Activated naive CD8-positive, alpha-beta T cell treated with anti-CD3 and anti-CD28 coated beads, Interleukin-2, amount 50 U/mL, for 24 hours (primary cell): ENCODE measurements around the gene PLCG1.

Source experiments
- ATAC-seq: fragments of 150-1000 bp; cut with Tn5 transposase; one replicate; pipeline ENCODE4 v1.10.0; 2021
- DNase-seq: peaks from one replicate; pipeline ENCODE4 v3.0.0; 2021
- H3K27ac Mint-ChIP-seq: one replicate; pipeline ENCODE4 v1.8.0; 2021; ENCODE audit warnings: mild to moderate bottlenecking, mixed read lengths
- H3K27me3 Mint-ChIP-seq: one replicate; pipeline ENCODE4 v1.8.0; 2021; ENCODE audit warnings: mixed read lengths
- H3K36me3 Mint-ChIP-seq: one replicate; pipeline ENCODE4 v1.8.0; 2021; ENCODE audit warnings: low read depth, mixed read lengths
- H3K4me1 Mint-ChIP-seq: one replicate; pipeline ENCODE4 v1.8.0; 2021; ENCODE audit warnings: mixed read lengths
- H3K4me3 Mint-ChIP-seq: one replicate; pipeline ENCODE4 v1.8.0; 2021; ENCODE audit warnings: mild to moderate bottlenecking, moderate library complexity, mixed read lengths
- H3K9me3 Mint-ChIP-seq: one replicate; pipeline ENCODE4 v1.8.0; 2021; ENCODE audit warnings: mixed read lengths

Gene PLCG1

DNA sequence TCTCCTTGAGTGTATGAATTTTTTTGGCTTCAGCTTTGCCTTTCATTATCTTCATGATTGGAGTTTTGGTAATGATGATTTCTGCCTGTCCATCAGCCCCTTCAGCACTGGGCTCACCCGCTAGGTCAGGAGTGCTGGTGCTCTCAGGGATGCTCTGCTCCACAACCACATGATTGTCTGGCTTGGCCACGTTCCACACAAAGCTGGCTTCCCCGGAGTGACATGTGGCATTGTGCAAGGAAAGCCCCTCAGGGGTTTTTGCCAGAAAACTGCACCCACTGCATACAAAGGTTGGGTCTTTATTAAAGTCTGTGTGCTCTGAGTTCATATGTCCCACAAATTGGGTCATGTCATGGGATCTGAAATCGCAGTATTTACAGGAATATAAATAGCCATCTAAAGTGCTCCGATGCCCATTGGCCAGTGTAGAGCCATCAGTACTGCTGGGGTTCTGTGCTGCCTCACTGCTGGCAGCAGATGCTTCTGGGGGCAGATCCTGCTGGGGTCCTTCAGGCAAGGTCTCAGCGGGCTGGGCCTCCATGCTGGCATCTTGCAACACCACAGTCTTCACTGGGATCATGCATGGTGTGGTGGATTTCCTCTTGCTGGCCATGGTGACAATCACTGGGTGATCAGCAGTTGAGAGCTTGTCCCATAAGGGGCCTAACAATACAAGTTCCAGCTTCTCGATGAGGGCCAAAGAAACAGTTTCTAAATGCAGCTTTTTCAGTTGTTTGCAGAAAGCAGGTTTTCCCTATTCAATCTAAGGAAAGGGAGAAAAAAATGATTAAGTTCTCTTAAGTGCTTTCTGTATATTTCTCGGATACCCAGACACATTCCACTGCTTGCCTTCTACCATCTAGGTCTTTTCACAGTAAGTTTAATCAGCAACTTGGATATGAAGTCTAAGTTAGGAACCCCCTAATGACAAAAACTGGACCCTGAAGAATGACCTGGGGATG is 67.2 kb downstream of the PLCG1 start:
- H3K27ac Mint-ChIP-seq, result no peak overlapping the region
- no peaks in the 10 kb centered on the region for H3K27me3 Mint-ChIP-seq
- H3K4me1 Mint-ChIP-seq, result no peaks in the 10 kb centered on the region
- no peaks in the 10 kb centered on the region for H3K9me3 Mint-ChIP-seq
- ATAC-seq (no peak), DNase-seq (no peak)
- peaks cover 20% of the 10 kb centered on the region for H3K36me3 Mint-ChIP-seq
- H3K4me3 Mint-ChIP-seq, result no peak overlapping the region

- no peaks in the 10 kb centered on the region for H3K27me3 Mint-ChIP-seq
- no peaks in the 10 kb centered on the region for H3K4me1 Mint-ChIP-seq
- no peak overlapping the region for H3K27ac Mint-ChIP-seq
- DNase-seq (no peak), ATAC-seq (no peak)
- H3K36me3 Mint-ChIP-seq, result peaks cover 16% of the 10 kb centered on the region
- H3K9me3 Mint-ChIP-seq, result no peaks in the 10 kb centered on the region
- no peak overlapping the region for H3K4me3 Mint-ChIP-seq
Observed at GRCh38 chr20:41205313-41205712, 68.0 kb downstream of the PLCG1 start.

GRCh38 chr20:41213150-41213820 is 75.9 kb downstream of the PLCG1 start:
- H3K27ac Mint-ChIP-seq, result no peak overlapping the region
- no peaks in the 10 kb centered on the region for H3K36me3 Mint-ChIP-seq

DNA sequence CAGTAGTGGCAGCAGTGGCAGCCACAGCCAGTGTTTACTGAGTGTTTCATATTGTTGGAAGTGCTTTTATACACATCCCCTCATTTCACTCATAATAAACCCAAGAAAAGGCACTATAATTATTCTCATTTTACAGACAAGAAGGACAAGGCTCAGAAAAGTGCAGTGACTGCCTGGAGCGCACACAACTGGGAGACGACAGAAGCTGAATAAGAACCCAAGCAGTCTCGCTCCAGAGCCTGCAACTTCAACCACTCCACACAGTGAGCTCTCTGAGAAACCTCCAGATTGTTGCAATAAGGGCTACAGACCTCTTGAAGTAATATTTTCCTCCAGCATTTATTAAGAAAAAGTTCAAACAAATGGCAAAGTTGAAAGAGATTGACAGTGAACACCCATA is 76.9 kb downstream of the PLCG1 start:
- no peak overlapping the region for H3K27ac Mint-ChIP-seq
- H3K9me3 Mint-ChIP-seq, result no peaks in the 10 kb centered on the region
- H3K4me1 Mint-ChIP-seq, result peaks cover 8% of the 10 kb centered on the region
- H3K27me3 Mint-ChIP-seq, result no peaks in the 10 kb centered on the region
- no peaks in the 10 kb centered on the region for H3K36me3 Mint-ChIP-seq
- DNase-seq (no peak), ATAC-seq (no peak)
- H3K4me3 Mint-ChIP-seq, result no peak overlapping the region

More at GRCh38 chr20:41213150-41213820, 75.9 kb downstream of the PLCG1 start:
- no peak for ATAC-seq
- Mint-ChIP-seq H3K27me3 (no peaks in the 10 kb centered on the region), H3K4me1 (peaks cover 8% of the 10 kb centered on the region), H3K4me3 (no peak overlapping the region), H3K9me3 (no peaks in the 10 kb centered on the region)
- no peak for DNase-seq

GRCh38 chr20:41214666-41215065 is 77.3 kb downstream of the PLCG1 start:
- Mint-ChIP-seq H3K36me3 (no peaks in the 10 kb centered on the region), H3K4me3 (no peak overlapping the region), H3K9me3 (no peaks in the 10 kb centered on the region), H3K27me3 (no peaks in the 10 kb centered on the region), H3K27ac (no peak overlapping the region), H3K4me1 (peaks cover 8% of the 10 kb centered on the region)
- ATAC-seq, result no peak
- DNase-seq, result no peak

DNA sequence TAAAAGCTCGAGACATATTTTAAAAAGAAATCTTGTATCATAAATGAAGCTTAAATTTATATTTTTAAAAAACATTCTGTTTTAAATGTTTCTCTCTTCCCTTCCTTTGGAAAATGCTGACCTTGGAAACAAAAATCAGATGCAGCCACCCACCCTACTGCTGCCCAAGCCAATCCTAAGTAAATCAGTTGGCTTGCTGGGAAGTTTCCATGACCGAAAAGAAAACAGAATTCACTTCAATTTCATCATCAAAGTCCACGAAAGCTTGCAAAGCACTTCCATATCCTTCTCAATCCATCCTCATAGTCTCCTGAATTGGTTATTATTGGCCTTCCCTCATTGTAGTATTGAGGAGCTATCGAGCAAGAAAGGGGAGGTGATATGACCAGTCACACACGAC is 80.1 kb downstream of the PLCG1 start:
- Mint-ChIP-seq H3K9me3 (no peaks in the 10 kb centered on the region), H3K36me3 (no peaks in the 10 kb centered on the region)

DNA sequence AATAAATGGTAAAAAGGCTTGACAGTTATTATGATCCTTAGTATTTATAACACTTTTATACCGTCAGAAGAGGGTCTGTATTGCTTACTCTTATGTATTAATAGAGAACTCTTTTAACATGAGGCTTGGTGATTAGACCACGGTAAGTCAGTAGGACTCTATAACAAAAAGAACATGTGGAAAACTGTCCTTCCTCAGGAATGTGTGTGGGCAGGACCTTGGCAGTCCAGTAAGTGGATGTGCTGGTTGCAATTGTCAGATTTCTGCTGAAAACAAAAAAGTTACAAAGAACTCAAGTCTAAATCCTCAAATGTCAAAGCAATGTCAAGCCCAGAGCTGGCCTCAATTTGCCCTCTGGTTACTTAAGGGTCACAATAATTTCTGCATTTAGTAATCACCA is 81.1 kb downstream of the PLCG1 start:
- no peak for ATAC-seq
- H3K36me3 Mint-ChIP-seq, result no peaks in the 10 kb centered on the region
- DNase-seq, result no peak

More for the DNA sequence above, 80.1 kb downstream of the PLCG1 start:
- ATAC-seq (no peak), DNase-seq (no peak)
- peaks cover 8% of the 10 kb centered on the region for H3K4me1 Mint-ChIP-seq
- no peak overlapping the region for H3K27ac Mint-ChIP-seq
- H3K27me3 Mint-ChIP-seq, result no peaks in the 10 kb centered on the region
- H3K4me3 Mint-ChIP-seq, result no peak overlapping the region

GRCh38 chr20:41219824-41220223 is 82.5 kb downstream of the PLCG1 start:
- Mint-ChIP-seq H3K36me3 (no peaks in the 10 kb centered on the region), H3K4me3 (no peak overlapping the region), H3K4me1 (no peaks in the 10 kb centered on the region), H3K27ac (no peak overlapping the region), H3K27me3 (no peaks in the 10 kb centered on the region), H3K9me3 (no peaks in the 10 kb centered on the region)
- no peak for DNase-seq
- ATAC-seq, result no peak

More for the DNA sequence above, 81.1 kb downstream of the PLCG1 start:
- no peak overlapping the region for H3K4me3 Mint-ChIP-seq
- no peaks in the 10 kb centered on the region for H3K9me3 Mint-ChIP-seq
- no peak overlapping the region for H3K27ac Mint-ChIP-seq
- no peaks in the 10 kb centered on the region for H3K27me3 Mint-ChIP-seq
- peaks cover under 1% of the 10 kb centered on the region for H3K4me1 Mint-ChIP-seq

- ATAC-seq (no peak), DNase-seq (no peak)
- Mint-ChIP-seq H3K4me3 (no peak overlapping the region), H3K4me1 (no peaks in the 10 kb centered on the region), H3K36me3 (no peaks in the 10 kb centered on the region), H3K9me3 (no peaks in the 10 kb centered on the region), H3K27ac (no peak overlapping the region), H3K27me3 (no peaks in the 10 kb centered on the region)
Observed at GRCh38 chr20:41221614-41222218, 84.4 kb downstream of the PLCG1 start.

DNA sequence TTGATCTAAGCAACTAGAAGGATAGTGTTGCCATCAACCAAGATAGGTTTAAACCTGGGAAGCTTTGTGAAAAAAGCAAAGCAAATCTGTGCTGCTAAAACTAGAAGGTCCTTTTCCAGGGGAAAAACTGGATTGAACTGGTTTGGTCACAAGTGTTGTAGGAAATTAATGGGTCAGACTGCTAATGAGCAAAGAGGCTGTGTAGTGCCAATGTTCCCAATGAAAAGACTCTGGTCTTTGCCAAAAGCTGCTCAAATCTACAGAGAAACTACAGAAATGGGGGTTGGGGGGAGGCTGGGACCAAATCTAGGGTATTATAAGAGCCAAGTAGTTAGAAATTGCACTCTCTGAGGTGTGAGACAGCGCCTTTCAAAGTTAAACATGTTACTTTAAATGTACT is 85.0 kb downstream of the PLCG1 start:
- no peaks in the 10 kb centered on the region for H3K36me3 Mint-ChIP-seq
- no peaks in the 10 kb centered on the region for H3K9me3 Mint-ChIP-seq
- no peak for ATAC-seq
- H3K4me3 Mint-ChIP-seq, result no peak overlapping the region
- H3K27ac Mint-ChIP-seq, result no peak overlapping the region
- DNase-seq, result no peak
- H3K4me1 Mint-ChIP-seq, result no peaks in the 10 kb centered on the region
- H3K27me3 Mint-ChIP-seq, result no peaks in the 10 kb centered on the region

- no peaks in the 10 kb centered on the region for H3K27me3 Mint-ChIP-seq
- H3K9me3 Mint-ChIP-seq, result no peaks in the 10 kb centered on the region
- H3K4me3 Mint-ChIP-seq, result no peak overlapping the region
- no peak for DNase-seq
- H3K4me1 Mint-ChIP-seq, result no peaks in the 10 kb centered on the region
- no peak for ATAC-seq
- H3K27ac Mint-ChIP-seq, result no peak overlapping the region
- H3K36me3 Mint-ChIP-seq, result no peaks in the 10 kb centered on the region
Observed at GRCh38 chr20:41222703-41223102, 85.4 kb downstream of the PLCG1 start.

DNA sequence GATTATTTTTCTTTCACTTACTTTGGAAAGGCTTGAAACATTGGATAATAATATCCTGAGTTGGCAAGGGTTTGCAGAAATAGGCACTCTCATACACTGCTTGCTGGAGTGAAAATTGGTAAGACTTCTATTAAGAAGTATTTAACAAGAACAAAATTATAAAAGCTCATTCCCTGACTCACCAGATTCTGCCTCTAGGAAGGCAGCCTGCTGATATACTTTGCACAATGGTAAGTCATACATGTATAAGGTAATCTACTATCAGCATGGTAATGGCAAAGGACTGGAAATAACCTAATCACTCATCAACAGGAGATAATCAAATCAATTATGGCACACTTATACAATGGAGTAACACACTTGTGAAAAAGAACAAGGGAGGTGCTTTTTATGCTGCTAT is 85.8 kb downstream of the PLCG1 start:
- H3K4me3 Mint-ChIP-seq, result no peak overlapping the region
- H3K36me3 Mint-ChIP-seq, result no peaks in the 10 kb centered on the region
- H3K27ac Mint-ChIP-seq, result no peak overlapping the region
- ATAC-seq (no peak), DNase-seq (no peak)
- no peaks in the 10 kb centered on the region for H3K9me3 Mint-ChIP-seq
- H3K27me3 Mint-ChIP-seq, result no peaks in the 10 kb centered on the region
- H3K4me1 Mint-ChIP-seq, result no peaks in the 10 kb centered on the region

- no peaks in the 10 kb centered on the region for H3K4me1 Mint-ChIP-seq
- H3K27me3 Mint-ChIP-seq, result no peaks in the 10 kb centered on the region
- H3K9me3 Mint-ChIP-seq, result no peaks in the 10 kb centered on the region
- no peak for ATAC-seq
- H3K27ac Mint-ChIP-seq, result no peak overlapping the region
- H3K36me3 Mint-ChIP-seq, result no peaks in the 10 kb centered on the region
- DNase-seq, result no peak
- H3K4me3 Mint-ChIP-seq, result no peak overlapping the region
Observed at GRCh38 chr20:41224281-41224680, 86.9 kb downstream of the PLCG1 start.

DNA sequence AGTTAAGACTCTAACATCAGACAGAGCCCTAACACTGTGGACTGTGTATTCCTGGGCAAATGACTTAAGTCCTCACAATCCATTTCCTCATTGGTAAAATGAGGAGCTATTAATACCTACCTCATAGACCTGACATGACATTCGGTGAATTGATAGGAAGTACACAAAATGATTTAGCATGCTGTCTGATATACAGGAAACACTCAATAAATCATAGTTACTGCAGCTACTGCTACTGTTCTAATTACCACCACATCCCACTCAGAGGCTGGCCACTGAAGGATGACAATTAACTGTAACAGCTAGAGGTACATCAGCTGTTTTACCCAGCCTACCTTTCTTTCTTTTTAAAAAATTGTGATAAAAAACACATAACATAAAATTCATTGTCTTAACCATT is 87.7 kb downstream of the PLCG1 start:
- Mint-ChIP-seq H3K27ac (no peak overlapping the region), H3K36me3 (no peaks in the 10 kb centered on the region), H3K9me3 (no peaks in the 10 kb centered on the region), H3K4me3 (no peak overlapping the region), H3K27me3 (no peaks in the 10 kb centered on the region), H3K4me1 (no peaks in the 10 kb centered on the region)
- ATAC-seq (no peak), DNase-seq (no peak)

- H3K36me3 Mint-ChIP-seq, result no peaks in the 10 kb centered on the region
- DNase-seq (no peak), ATAC-seq (no peak)
- no peak overlapping the region for H3K27ac Mint-ChIP-seq
- H3K27me3 Mint-ChIP-seq, result no peaks in the 10 kb centered on the region
- no peaks in the 10 kb centered on the region for H3K9me3 Mint-ChIP-seq
- H3K4me1 Mint-ChIP-seq, result peaks cover 4% of the 10 kb centered on the region
- H3K4me3 Mint-ChIP-seq, result no peak overlapping the region
Observed at GRCh38 chr20:41226426-41226825, 89.1 kb downstream of the PLCG1 start.
